Neuron (in vitro differentiated cells): ENCODE data around the gene PRAC2.

ENCODE experiments used
- H2AFZ ChIP-seq: one replicate; pipeline ENCODE4 v1.6.1; 2013; ENCODE audit warnings: low read depth, mild to moderate bottlenecking, inconsistent platforms, low read length, moderate library complexity
- H3K27me3 ChIP-seq: one replicate; pipeline ENCODE4 v1.6.1; 2013; ENCODE audit warnings: low read length; ENCODE audit not compliant: insufficient read depth
- H3K36me3 ChIP-seq: one replicate; pipeline ENCODE4 v1.6.1; 2013; ENCODE audit warnings: low read length; ENCODE audit not compliant: insufficient read depth
- H3K4me1 ChIP-seq: one replicate; pipeline ENCODE4 v1.6.1; 2013; ENCODE audit warnings: low read length; ENCODE audit not compliant: insufficient read depth
- H3K4me3 ChIP-seq: 2 replicates; pipeline ENCODE4 v1.5.1; 2013; ENCODE audit warnings: mild to moderate bottlenecking, low read length, moderate library complexity
- H3K9me3 ChIP-seq: one replicate; pipeline ENCODE4 v1.6.1; 2013; ENCODE audit warnings: low read length

PRAC2 gene

GRCh38 chr17:48732688-48733629 is 10.0 kb downstream of the PRAC2 start:
- H3K9me3 ChIP-seq, result no peaks in the 10 kb centered on the region
- H3K4me3 ChIP-seq, result no peak overlapping the region
- H3K27me3 ChIP-seq, result peaks cover 95% of the 10 kb centered on the region
- H2AFZ ChIP-seq, result no peak overlapping the region
- H3K4me1 ChIP-seq, result peaks cover 6% of the 10 kb centered on the region
- H3K36me3 ChIP-seq, result no peaks in the 10 kb centered on the region

DNA sequence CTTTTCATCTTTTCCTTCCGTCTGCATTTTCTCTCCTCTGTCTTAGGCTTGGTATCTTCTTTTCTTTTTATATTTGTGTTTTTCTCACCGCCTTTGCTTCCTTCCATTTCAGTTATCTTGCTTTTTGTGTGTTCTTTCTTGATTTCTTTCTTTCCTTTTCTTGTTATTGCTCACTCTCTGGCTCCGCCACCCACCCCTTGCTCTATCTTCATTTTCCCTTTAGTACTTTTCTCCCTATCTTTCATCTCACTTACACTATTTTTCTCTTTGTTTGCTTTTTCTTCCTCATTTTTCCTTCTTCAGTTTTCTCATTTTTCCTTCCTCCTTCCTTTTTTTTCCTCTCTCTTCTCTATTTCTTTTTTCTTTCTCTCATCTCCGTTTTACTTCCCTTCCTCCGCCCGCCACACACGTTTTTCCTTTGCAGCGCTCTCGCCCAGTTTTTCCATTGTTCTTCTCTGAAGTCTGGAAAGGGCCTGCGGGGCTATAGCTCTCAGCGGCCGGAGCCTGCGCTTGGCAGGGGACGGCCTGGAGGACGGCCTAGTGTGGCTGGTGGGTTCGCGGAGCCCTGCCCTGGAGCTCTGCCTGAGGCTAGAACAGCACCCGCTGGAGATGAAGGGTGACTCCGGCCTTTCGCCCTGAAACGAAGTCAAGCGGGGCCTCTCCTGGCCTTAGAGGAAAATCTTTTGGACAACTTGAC is 10.8 kb downstream of the PRAC2 start:
- H3K4me3 ChIP-seq, result no peak overlapping the region
- H3K9me3 ChIP-seq, result peaks cover 2% of the 10 kb centered on the region

GRCh38 chr17:48734333-48735061 is 11.5 kb downstream of the PRAC2 start:
- Histone ChIP-seq H3K27me3 (peaks cover 96% of the 10 kb centered on the region), H2AFZ (no peak overlapping the region), H3K36me3 (no peaks in the 10 kb centered on the region), H3K4me3 (no peak overlapping the region), H3K4me1 (no peaks in the 10 kb centered on the region), H3K9me3 (peaks cover 2% of the 10 kb centered on the region)

More for the DNA sequence above, 10.8 kb downstream of the PRAC2 start:
- peaks cover 95% of the 10 kb centered on the region for H3K27me3 ChIP-seq
- H2AFZ ChIP-seq, result no peak overlapping the region
- peaks cover 3% of the 10 kb centered on the region for H3K4me1 ChIP-seq
- H3K36me3 ChIP-seq, result no peaks in the 10 kb centered on the region

DNA sequence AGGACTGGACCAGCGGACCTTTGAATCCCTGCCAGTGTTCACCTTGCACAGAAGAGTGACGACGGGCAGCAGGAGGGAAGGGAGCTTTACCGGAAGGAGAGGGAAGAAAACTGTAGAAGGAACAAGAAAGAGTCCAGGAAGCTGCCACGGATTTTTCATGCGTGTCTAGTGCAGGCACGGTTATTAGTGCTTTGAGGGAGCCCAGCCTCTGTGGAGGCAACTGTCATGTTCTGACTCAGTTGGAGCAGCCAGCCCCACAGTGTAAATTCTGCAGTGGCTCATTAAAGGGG is 12.0 kb downstream of the PRAC2 start:
- Histone ChIP-seq H3K4me3 (no peak overlapping the region), H3K9me3 (peaks cover 2% of the 10 kb centered on the region), H3K36me3 (no peaks in the 10 kb centered on the region)

DNA sequence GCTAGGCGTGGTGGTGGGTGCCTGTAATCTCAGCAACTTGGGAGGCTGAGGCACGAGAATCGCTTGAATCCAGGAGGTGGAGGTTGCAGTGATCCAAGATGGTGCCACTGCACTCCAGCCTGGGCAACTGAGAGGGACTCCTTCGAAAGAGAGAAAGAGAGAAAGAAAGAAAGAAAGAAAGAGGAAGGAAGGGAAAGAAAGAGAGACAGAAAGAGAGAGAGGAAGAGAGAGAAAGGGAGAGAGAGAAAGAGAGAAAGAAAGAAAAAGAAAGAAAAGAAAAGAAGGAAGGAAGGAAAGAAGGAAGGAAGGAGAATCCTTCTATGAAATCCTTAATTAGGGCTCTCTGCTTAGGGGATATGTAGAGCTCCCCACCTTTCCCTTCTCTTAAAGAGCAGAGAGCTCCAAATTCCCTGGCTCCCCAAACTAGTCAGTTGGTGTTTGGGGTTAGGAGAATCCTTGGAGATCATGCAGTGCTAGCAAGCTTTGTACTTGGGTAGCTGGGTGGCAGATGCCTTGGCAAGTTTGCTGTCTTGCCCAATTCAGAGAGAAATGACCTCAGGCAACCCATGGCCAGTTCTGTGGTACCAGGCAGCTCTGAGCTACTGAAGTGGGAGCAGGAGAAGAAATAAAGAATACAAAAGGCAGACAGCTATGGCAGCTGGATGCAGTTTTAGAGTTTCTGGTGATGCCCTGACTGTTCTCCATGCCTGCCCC is 14.5 kb downstream of the PRAC2 start:
- Histone ChIP-seq H3K9me3 (peaks cover 2% of the 10 kb centered on the region), H3K4me1 (no peaks in the 10 kb centered on the region), H3K4me3 (no peak overlapping the region), H3K27me3 (peaks cover 89% of the 10 kb centered on the region), H3K36me3 (no peaks in the 10 kb centered on the region), H2AFZ (no peak overlapping the region)

More for the DNA sequence above, 12.0 kb downstream of the PRAC2 start:
- H3K27me3 ChIP-seq, result peaks cover 96% of the 10 kb centered on the region
- H2AFZ ChIP-seq, result no peak overlapping the region
- no peaks in the 10 kb centered on the region for H3K4me1 ChIP-seq

GRCh38 chr17:48738424-48738802 is 15.4 kb downstream of the PRAC2 start:
- peaks cover 2% of the 10 kb centered on the region for H3K9me3 ChIP-seq

GRCh38 chr17:48738803-48739526 is 16.0 kb downstream of the PRAC2 start:
- H3K9me3 ChIP-seq, result peaks cover 2% of the 10 kb centered on the region
- no peak overlapping the region for H3K4me3 ChIP-seq
- no peak overlapping the region for H2AFZ ChIP-seq
- no peaks in the 10 kb centered on the region for H3K4me1 ChIP-seq
- H3K36me3 ChIP-seq, result no peaks in the 10 kb centered on the region
- peaks cover 89% of the 10 kb centered on the region for H3K27me3 ChIP-seq

More at GRCh38 chr17:48738424-48738802, 15.4 kb downstream of the PRAC2 start:
- Histone ChIP-seq H3K36me3 (no peaks in the 10 kb centered on the region), H3K4me1 (no peaks in the 10 kb centered on the region), H3K4me3 (no peak overlapping the region), H2AFZ (no peak overlapping the region), H3K27me3 (peaks cover 89% of the 10 kb centered on the region)

- Histone ChIP-seq H3K9me3 (peaks cover 2% of the 10 kb centered on the region), H2AFZ (no peak overlapping the region), H3K27me3 (peaks cover 87% of the 10 kb centered on the region), H3K4me1 (no peaks in the 10 kb centered on the region), H3K4me3 (no peak overlapping the region), H3K36me3 (no peaks in the 10 kb centered on the region)
Observed at GRCh38 chr17:48740537-48740936, 17.6 kb downstream of the PRAC2 start.

DNA sequence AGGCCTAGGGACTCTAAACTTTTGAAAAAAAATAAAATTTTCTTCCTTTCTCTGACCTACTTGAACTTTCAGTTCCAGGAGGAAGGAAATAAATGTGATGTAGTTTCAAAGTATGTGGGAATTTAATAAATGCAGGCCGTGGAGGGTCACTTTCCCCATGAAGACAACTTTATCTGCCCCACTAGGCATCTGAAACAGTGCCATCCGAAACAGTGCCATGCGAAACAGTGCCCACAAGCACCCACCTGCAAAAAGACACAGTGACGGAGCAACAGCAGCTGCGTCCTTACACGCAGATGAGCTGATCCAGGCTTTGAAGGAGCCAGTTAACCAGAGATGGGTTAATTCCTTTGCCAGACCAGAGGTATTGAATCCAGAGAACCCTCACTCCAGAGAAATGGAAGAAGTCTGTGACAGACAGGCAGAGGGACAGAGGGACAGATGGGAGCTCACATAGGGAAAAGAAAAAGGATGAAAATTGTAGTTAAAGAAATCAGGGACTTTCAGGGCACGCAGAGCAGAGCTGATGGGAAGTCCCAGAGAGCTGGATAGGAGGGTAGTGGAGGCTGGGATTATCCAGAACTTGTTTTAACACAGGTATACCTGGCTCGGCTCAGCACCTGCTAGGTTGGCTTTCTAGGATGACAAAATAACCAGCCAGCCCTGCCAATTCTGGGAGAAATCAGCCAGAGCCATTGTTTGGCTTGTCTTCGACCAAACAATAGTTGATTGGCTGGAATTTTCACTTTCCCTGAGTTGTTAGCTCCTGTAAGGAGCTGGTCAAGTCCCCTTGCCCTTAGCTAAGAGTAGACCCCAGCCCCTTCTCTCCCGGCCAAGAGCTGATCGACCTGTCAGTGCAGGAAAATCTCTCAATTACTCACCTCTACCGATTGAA is 22.6 kb downstream of the PRAC2 start:
- Histone ChIP-seq H3K9me3 (peaks cover 2% of the 10 kb centered on the region), H3K4me1 (no peaks in the 10 kb centered on the region), H3K27me3 (peaks cover 89% of the 10 kb centered on the region), H2AFZ (no peak overlapping the region), H3K36me3 (no peaks in the 10 kb centered on the region), H3K4me3 (no peak overlapping the region)

- Histone ChIP-seq H3K9me3 (peaks cover 2% of the 10 kb centered on the region), H3K36me3 (no peaks in the 10 kb centered on the region), H3K4me1 (no peaks in the 10 kb centered on the region), H2AFZ (no peak overlapping the region), H3K27me3 (peaks cover 97% of the 10 kb centered on the region), H3K4me3 (no peak overlapping the region)
Observed at GRCh38 chr17:48746916-48747444, 24.0 kb downstream of the PRAC2 start.
